ENCODE results near the gene SNX4.
"Not testable (repeated sequence)": the region's sequence is repeated elsewhere in the genome, so short reads cannot be mapped to it uniquely, and the experiment has no call there.

Gene SNX4

DNA sequence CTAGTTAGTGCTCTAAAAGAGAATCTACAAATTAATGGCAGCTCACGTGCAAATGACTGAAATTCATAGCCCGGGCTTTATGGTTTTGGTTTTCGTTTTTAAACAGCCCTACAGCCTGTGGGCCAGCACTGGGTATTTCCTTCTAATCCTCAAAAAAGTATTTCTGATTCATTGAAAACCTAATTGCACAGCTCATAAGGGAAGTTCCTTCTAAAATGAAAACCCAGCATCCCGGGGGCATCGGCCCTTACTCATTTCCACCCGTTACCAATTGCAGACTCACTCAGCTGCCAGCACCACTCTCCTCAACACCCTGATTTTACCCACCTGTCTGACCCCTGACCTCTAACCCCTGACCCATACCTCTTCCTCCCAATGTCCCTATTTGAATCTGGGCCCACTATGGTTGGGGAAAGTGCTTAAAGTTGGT, 85.4 kb downstream of the SNX4 start:
- Mint-ChIP-seq H3K9me3 (no peaks in the 10 kb centered on the region), H3K4me3 (no peak overlapping the region), H3K27ac (no peak overlapping the region), H3K27me3 (no peaks in the 10 kb centered on the region), H3K4me1 (no peaks in the 10 kb centered on the region)
- ATAC-seq (no peak), DNase-seq (no peak)

DNA sequence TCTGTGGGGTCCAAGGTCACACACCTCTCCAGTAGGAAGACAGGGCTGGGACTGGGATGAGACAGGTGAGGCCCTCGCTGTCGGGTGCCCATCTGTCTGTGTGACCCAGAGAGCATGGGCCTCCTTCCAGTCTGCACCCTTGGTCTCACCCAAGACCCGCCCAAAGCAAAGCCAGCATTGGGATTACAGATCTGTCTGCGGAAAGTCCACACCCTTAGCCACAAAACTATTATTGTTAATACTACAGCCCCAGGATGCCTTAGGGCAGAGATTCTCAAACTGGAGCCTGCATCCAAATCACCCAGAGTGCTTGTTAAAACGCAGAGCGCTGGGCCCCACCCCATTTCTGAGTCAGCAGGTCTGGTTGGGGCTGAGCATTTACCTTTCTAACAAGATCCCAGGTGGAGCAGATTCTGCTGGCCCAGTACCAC, 86.4 kb downstream of the SNX4 start:
- Mint-ChIP-seq H3K4me3 (no peak overlapping the region), H3K4me1 (no peaks in the 10 kb centered on the region), H3K27ac (peak overlapping the region in 1 of 2 donors; percentile 25), H3K27me3 (no peaks in the 10 kb centered on the region), H3K9me3 (no peaks in the 10 kb centered on the region)
- DNase-seq (no peak), ATAC-seq (no peak)

DNA sequence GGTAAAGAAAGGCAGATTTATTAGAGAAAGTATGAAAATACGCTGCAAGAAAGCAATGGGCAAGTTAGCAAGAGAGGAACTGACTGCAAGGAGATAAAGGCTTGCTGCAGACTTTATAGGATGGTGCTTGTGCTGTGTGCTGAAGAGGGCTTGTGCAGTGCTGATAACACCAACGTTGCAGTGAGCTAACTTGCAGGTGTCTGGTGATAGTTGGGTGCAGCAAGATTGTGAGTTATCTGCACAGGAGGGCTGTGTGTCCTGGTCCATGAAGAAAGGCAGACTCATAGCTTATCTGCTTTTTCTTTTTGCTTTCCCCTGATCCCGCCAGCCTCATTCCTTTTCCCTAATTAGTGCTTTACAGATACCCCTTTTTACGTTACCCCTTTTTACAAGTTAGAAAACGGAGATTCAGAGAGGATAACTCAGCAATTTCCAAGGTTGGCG, 86.9 kb downstream of the SNX4 start:
- no peak for DNase-seq
- H3K4me3 Mint-ChIP-seq, result no peak overlapping the region

DNA sequence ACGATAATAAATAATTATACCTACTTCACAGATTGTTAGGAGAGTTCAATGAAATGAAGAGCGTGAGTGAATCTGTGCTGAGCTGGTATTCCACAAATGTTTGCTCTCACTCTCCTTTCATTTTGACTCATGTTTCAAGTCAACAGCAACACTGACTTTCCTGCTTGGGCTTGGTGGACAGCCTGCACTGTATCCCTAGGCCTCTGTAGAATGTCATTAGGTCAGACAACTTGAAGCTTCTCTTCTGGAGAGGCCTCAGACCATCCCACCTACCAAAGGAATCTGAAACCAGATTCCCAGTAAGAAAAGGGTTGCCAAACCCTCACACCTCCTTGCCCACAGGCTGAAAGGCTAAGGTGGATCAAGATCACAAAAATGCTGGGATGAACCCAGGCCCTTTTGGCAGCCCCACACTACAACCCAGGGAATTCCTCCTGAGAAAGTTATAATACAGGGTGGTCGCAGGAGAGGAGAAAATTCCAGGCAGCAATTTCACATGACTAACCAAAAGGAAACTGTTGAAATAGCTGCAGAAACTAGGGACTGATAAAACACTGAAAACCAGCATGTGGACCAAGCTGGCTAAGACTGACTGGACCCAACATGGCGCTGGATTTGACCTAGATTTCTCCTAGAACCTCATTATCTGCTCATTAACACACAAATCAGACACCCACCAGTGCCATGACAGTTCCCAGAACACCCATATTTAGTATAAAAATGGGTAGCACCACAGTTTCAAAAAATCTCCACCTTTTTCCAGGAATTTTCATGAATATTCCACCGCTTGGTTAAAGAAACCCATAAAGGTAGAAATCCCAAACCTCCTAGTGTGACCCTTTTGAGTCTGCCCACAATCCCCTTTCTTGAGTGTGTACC, 87.9 kb downstream of the SNX4 start:
- Mint-ChIP-seq H3K27me3 (no peaks in the 10 kb centered on the region), H3K4me3 (no peak overlapping the region), H3K4me1 (no peaks in the 10 kb centered on the region), H3K9me3 (no peaks in the 10 kb centered on the region), H3K27ac (no peak overlapping the region)
- ATAC-seq, result no peak
- DNase-seq, result no peak

More for the DNA sequence above, 86.9 kb downstream of the SNX4 start:
- H3K9me3 Mint-ChIP-seq, result no peaks in the 10 kb centered on the region
- no peak for ATAC-seq
- H3K27ac Mint-ChIP-seq, result peak overlapping the region in 1 of 2 donors; percentile 25
- H3K27me3 Mint-ChIP-seq, result no peaks in the 10 kb centered on the region
- no peaks in the 10 kb centered on the region for H3K4me1 Mint-ChIP-seq

DNA sequence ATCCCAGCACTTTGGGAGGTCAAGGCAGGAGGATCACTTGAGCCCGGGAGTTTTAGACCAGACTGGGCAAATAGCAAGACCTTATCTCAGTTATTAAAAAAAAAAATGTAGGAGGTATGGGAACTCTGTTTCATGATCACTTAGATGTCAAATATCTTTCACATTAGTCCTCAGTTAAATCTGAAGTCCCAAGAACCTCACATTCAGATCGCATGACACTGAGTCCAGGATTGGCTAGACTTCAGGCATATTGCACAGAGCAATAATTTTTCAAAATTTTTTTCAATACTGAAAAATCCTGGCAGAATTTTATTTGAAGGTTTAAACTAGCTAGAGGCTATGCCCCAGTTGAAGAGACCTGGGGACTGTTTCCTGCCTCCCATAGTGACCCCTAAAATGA, 88.6 kb downstream of the SNX4 start:
- no peak overlapping the region for H3K4me3 Mint-ChIP-seq
- H3K4me1 Mint-ChIP-seq, result no peaks in the 10 kb centered on the region
- ATAC-seq, result no peak
- no peak for DNase-seq
- no peaks in the 10 kb centered on the region for H3K9me3 Mint-ChIP-seq
- no peaks in the 10 kb centered on the region for H3K27me3 Mint-ChIP-seq
- H3K27ac Mint-ChIP-seq, result no peak overlapping the region

DNA sequence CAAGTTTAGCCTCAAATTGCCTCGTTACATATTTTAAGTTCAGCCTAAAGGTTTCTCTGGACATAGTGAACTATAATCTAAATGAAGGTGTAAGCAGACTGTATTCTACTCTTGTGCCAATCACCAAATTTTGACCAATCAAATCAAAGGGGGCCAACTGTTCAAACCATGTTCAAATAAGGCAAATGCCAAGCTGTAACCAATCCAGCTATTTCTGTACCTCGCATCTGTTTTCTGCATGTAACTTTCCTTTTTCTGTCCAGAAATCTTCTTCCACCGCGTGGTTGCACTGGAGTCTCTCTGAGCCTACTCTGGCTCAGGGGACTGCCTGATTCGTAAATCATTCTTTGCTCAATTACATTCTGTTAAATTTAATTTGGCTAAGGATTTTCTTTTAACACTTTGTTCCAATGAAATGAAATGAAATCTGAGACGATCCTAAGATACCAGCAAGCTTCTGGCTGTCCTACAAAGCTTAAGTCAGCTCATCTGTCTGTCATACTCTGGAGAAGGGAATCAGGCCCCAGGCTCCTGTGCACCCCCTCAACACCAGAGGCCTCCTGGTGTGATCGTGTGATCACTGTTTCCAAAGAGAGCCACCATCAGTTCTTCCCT, 91.7 kb downstream of the SNX4 start:
- Mint-ChIP-seq H3K9me3 (no peaks in the 10 kb centered on the region), H3K4me3 (no peak overlapping the region), H3K27ac (no peak overlapping the region), H3K27me3 (no peaks in the 10 kb centered on the region), H3K4me1 (no peaks in the 10 kb centered on the region)
- no peak for DNase-seq
- ATAC-seq, result no peak

DNA sequence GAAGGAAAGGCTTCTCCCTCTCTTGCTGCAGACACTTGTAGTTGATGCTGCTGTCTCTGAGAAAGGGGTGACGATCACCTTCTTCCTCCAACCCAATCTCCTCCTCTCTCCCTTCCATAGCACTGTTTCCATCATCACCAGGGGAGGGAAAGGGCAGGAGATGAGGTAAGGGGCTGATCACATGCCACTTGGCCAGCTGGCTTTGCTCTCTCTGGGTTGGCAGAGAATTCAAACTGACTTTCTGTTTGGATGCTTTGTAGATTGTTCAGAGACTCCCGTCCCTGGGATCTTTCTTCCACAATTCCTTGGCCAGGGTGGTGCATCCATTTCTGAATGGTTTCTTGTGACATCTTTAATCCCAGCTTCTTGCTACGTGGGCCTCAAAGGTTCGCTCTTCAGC, 101.7 kb downstream of the SNX4 start:
- Mint-ChIP-seq H3K4me3 (no peak overlapping the region), H3K27ac (no peak overlapping the region), H3K4me1 (no peaks in the 10 kb centered on the region), H3K9me3 (peaks cover 0 to 8% of the 10 kb centered on the region in 2 donors), H3K27me3 (peaks cover 10% of the 10 kb centered on the region)
- no peak for DNase-seq
- no peak for ATAC-seq

DNA sequence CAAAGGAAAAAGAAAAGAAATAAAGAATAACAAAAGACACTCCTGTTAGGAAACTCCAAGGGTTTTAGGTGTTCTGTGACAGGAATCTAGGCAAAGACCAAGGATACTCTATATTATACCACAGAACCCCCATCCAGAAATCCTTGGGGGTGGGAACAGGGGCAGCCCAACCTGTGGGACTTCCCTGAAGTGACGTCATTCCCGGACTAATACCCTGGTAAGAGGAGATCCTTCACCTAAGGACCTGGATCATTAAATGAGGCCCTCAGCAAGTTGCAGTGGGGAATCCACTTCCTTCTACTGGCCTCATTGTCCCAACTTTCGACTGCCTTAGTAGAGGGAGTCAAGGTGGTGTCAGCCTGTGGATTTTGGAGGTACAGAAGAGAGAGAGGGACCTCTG, 103.8 kb downstream of the SNX4 start:
- DNase-seq, result no peak
- no peak overlapping the region for H3K27ac Mint-ChIP-seq
- H3K27me3 Mint-ChIP-seq, result peaks cover 21% of the 10 kb centered on the region
- H3K4me3 Mint-ChIP-seq, result no peak overlapping the region
- peaks cover 0 to 8% of the 10 kb centered on the region in 2 donors for H3K9me3 Mint-ChIP-seq
- no peaks in the 10 kb centered on the region for H3K4me1 Mint-ChIP-seq
- no peak for ATAC-seq

DNA sequence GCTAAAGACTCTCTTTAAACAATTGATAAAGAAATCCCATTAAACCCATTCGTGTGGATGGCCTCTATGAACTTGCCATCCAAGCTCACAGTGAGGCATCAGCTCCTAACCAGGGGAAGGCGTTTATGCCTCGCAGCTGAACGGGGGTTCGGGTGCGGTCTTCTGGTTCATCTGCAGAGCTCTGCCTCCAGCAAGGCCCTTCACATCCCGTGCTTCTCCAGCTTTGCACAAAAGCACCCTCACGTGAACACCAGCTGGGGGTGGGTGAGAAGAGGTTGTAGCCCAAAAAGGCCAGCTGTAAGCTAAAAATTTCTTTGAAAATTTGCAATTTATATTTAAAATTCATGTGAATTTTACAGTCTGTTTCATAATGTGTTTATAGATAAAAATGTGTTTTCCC, 105.3 kb downstream of the SNX4 start:
- DNase-seq (no peak), ATAC-seq (no peak)
- Mint-ChIP-seq H3K27ac (no peak overlapping the region), H3K4me1 (no peaks in the 10 kb centered on the region), H3K27me3 (peaks cover 32% of the 10 kb centered on the region), H3K9me3 (peaks cover 0 to 8% of the 10 kb centered on the region in 2 donors), H3K4me3 (no peak overlapping the region)

DNA sequence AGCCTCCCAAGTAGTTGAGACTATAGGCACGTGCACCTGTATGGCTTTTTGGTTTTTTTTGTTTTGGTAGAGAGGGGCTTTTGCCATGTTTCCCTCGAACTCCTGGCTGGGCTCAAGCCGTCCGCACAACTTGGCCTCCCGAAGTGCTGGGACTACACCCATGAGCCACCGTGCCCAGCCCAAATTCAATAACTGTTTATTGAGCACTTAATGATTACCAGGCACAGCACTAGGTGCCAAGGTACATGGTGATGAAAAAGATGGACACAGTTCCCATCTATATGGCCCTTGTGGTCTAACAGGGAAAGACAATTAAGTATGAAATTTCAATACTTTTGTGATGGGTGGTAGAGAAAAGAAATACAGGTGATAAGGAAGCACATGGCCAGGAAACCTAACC, 109.1 kb downstream of the SNX4 start:
- H3K4me3 Mint-ChIP-seq, result no peak overlapping the region
- ATAC-seq (no peak), DNase-seq (no peak)
- H3K27me3 Mint-ChIP-seq, result peaks cover 50% of the 10 kb centered on the region
- no peaks in the 10 kb centered on the region for H3K4me1 Mint-ChIP-seq
- H3K27ac Mint-ChIP-seq, result no peak overlapping the region
- peaks cover 4 to 12% of the 10 kb centered on the region in 2 donors for H3K9me3 Mint-ChIP-seq

DNA sequence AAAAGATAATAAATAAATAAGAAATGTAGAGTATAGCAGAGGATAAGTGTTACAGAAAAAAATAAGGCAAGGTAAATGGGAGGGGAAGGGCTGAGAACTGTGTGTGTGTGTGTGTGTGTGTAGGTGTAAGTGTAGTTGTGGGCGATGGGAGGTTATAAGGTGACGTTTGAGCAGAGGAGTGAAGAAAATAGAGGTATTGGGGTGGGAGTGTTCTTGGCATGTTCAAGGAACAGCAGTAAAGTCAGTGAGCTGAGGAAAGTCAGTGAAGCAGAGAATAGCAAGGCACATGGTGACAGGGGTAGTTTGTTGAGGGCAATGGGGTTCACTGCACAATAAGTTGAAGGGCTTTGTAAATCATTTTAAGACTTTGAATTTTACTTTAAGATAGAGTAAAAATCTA, 113.9 kb downstream of the SNX4 start:
- peaks cover 27% of the 10 kb centered on the region for H3K27me3 Mint-ChIP-seq
- no peak overlapping the region for H3K27ac Mint-ChIP-seq
- no peak for ATAC-seq

DNA sequence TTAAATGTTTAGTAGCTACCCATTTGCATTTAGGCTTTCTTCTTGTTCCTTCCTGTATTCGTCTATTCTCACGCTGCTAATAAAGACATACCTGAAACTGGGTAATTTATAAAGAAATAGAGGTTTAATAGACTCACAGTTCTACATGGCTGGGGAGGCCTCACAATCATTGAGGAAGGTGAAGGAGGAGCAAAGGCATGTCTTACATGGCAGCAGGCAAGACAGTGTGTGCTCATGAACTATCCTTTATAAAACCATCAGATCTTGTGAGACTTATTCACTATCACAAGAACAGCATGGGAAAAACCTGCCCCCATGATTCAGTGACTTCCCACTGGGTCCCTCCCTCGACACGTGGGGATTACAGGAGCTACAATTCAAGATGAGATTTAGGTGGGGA, 114.5 kb downstream of the SNX4 start:
- not testable (repeated sequence) for ATAC-seq, H3K4me1 Mint-ChIP-seq, DNase-seq, H3K27ac Mint-ChIP-seq, H3K4me3 Mint-ChIP-seq
- Mint-ChIP-seq H3K27me3 (peaks cover 24% of the 10 kb centered on the region), H3K9me3 (peaks cover 16 to 24% of the 10 kb centered on the region in 2 donors)

More for the DNA sequence above, 113.9 kb downstream of the SNX4 start:
- peaks cover 16 to 24% of the 10 kb centered on the region in 2 donors for H3K9me3 Mint-ChIP-seq
- no peak overlapping the region for H3K4me3 Mint-ChIP-seq
- no peak for DNase-seq
- no peaks in the 10 kb centered on the region for H3K4me1 Mint-ChIP-seq

DNA sequence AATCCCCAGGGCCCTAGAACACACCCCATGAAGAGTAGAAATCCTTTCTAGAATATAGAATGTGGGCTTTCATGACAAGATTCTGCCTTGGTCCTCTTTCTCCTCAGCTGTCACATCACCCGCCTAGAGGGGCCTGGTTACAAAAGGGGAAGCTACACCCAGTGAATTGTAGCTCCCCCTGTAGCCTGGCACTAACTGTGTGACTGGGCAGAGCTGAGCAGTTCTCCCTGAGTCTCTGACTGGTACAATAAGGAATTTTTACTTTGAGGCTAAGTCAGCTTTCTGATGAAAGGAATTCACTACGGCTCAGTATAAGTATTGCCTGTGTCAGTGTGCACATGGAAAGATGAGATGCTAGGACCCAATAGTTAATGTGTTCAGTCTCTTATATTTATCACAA, 116.2 kb downstream of the SNX4 start:
- DNase-seq, result no peak
- H3K27me3 Mint-ChIP-seq, result peaks cover 9% of the 10 kb centered on the region
- no peak overlapping the region for H3K4me3 Mint-ChIP-seq
- no peaks in the 10 kb centered on the region for H3K4me1 Mint-ChIP-seq
- no peak overlapping the region for H3K27ac Mint-ChIP-seq
- ATAC-seq, result no peak
- peaks cover 16 to 24% of the 10 kb centered on the region in 2 donors for H3K9me3 Mint-ChIP-seq

DNA sequence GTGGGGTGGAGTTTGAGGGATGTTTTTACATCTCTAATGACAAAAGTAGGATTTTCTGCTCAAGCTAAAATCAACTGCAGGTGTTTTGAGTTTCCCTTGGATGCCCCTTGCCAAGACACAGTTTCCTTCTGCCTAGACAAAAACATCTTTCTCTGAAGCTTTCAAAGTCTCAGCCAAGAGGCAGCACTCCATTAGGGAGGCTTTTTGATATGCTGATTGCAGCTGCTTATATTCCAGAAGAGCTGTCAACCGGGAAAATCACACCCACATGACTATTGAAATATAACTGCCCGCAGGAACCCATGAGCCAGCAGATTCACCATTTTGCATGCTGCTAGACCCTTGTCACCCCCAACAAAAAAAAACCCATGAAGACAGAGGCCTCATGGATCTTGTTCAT, 117.4 kb downstream of the SNX4 start:
- no peaks in the 10 kb centered on the region for H3K4me1 Mint-ChIP-seq
- ATAC-seq (no peak), DNase-seq (no peak)
- H3K9me3 Mint-ChIP-seq, result peaks cover 16 to 24% of the 10 kb centered on the region in 2 donors
- no peak overlapping the region for H3K4me3 Mint-ChIP-seq
- no peak overlapping the region for H3K27ac Mint-ChIP-seq
- H3K27me3 Mint-ChIP-seq, result peaks cover 15% of the 10 kb centered on the region

DNA sequence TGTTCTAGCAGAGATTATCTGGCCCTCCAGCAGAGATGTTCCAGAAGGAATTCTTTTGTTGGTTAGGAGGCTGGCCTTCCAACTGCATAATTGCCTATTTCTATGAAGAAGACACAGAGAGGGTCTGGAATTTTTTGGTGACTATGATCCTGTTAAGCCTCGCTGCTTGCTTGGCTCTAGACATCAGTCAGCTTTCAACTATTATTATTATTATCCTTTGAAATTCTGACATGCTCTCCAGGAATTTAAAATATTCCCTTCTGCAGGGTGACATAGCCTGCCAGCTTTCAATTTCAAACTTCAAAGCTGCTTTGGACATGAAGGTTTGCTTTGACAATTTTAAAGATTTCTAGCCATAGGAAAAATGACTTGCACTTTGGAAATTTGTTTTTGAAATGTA, 118.6 kb downstream of the SNX4 start:
- Mint-ChIP-seq H3K4me3 (no peak overlapping the region), H3K27ac (no peak overlapping the region)
- no peak for DNase-seq

DNA sequence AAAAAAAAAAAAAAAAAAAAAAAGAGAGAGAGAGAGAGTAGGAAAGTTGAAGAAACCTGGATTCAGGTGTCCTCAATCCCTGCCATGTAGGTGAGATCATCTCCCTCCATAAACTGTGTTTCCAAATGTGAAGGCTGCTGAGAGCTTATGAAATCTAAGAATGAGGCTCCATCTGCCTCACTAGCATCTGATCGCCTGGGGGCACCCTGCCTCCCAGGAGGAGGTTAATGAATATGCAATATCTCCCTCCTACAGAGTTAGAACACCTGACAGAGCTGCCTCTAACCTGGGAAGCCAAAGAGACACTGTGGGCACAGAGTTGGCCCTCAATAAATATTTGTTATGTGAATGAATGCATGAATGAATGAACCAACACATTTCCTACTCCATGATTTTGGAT, 121.0 kb downstream of the SNX4 start:
- ATAC-seq (no peak), DNase-seq (no peak)
- H3K27ac Mint-ChIP-seq, result peak overlapping the region in 1 of 2 donors; percentile 12
- peaks cover 15% of the 10 kb centered on the region for H3K27me3 Mint-ChIP-seq
- H3K4me1 Mint-ChIP-seq, result peaks cover under 1% of the 10 kb centered on the region
- H3K4me3 Mint-ChIP-seq, result no peak overlapping the region
- no peaks in the 10 kb centered on the region for H3K9me3 Mint-ChIP-seq

More for the DNA sequence above, 118.6 kb downstream of the SNX4 start:
- no peaks in the 10 kb centered on the region for H3K4me1 Mint-ChIP-seq
- H3K27me3 Mint-ChIP-seq, result peaks cover 12% of the 10 kb centered on the region
- no peak for ATAC-seq
- H3K9me3 Mint-ChIP-seq, result peaks cover 16 to 17% of the 10 kb centered on the region in 2 donors

Data from stimulated activated naive CD8-positive, alpha-beta T cell treated with anti-CD3 and anti-CD28 coated beads, Interleukin-15, amount 100 ng/mL, for 72 hours (primary cell).